GM12801 (cell line): Measurements from ENCODE around the gene KNL1.

ENCODE experiments used
- TF ChIP-seq, protein P1 (sequence below): IDR thresholded peaks from one replicate; pipeline ENCODE4 v1.5.1; 2011; ENCODE audit warnings: control low read depth; ENCODE audit not compliant: insufficient read length; ENCODE audit errors: extremely low read depth

Gene KNL1

DNA sequence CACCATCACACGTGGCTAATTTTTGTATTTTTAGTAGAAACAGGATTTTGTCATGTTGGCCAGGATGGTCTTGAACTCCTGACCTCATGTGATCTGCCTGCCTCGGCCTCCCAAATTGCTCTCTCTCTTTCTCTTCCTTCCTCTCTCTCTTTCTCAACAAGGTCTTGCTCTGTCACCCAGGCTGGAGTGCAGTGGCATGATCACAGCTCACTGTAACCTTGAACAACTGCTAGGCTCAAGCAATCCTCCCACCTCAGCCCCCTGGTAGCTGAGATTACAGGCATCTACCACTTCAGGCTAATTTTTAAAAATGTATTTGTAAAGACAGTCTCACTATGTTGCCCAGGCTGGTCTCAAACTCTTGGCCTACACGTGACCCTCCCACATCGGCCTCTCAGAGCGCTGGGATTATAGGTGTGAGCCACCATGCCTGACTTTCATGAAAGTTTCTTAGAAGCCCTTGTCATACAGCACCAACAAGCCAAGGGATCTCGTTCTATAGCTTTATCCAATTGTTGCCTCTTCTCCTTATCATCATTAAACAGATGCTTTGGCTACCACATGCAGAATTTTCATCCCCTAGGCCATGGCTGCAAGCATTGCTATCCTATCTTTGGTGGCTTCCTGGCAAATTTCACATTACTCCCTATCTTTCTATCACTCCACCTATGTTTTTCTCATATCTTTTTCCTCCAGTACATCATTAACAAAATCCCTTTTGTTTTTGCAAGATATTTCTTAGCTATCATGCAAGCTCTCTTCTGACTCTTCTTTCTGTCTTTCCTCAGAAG lies 34.9 kb upstream of the KNL1 start:
- TF ChIP-seq, protein P1, sequence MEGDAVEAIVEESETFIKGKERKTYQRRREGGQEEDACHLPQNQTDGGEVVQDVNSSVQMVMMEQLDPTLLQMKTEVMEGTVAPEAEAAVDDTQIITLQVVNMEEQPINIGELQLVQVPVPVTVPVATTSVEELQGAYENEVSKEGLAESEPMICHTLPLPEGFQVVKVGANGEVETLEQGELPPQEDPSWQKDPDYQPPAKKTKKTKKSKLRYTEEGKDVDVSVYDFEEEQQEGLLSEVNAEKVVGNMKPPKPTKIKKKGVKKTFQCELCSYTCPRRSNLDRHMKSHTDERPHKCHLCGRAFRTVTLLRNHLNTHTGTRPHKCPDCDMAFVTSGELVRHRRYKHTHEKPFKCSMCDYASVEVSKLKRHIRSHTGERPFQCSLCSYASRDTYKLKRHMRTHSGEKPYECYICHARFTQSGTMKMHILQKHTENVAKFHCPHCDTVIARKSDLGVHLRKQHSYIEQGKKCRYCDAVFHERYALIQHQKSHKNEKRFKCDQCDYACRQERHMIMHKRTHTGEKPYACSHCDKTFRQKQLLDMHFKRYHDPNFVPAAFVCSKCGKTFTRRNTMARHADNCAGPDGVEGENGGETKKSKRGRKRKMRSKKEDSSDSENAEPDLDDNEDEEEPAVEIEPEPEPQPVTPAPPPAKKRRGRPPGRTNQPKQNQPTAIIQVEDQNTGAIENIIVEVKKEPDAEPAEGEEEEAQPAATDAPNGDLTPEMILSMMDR: no peak

- TF ChIP-seq, protein P1: no peak
Observed at GRCh38 chr15:40562691-40563090, 31.4 kb upstream of the KNL1 start.

- TF ChIP-seq, protein P1: no peak
Observed at GRCh38 chr15:40563426-40563825, 30.6 kb upstream of the KNL1 start.

DNA sequence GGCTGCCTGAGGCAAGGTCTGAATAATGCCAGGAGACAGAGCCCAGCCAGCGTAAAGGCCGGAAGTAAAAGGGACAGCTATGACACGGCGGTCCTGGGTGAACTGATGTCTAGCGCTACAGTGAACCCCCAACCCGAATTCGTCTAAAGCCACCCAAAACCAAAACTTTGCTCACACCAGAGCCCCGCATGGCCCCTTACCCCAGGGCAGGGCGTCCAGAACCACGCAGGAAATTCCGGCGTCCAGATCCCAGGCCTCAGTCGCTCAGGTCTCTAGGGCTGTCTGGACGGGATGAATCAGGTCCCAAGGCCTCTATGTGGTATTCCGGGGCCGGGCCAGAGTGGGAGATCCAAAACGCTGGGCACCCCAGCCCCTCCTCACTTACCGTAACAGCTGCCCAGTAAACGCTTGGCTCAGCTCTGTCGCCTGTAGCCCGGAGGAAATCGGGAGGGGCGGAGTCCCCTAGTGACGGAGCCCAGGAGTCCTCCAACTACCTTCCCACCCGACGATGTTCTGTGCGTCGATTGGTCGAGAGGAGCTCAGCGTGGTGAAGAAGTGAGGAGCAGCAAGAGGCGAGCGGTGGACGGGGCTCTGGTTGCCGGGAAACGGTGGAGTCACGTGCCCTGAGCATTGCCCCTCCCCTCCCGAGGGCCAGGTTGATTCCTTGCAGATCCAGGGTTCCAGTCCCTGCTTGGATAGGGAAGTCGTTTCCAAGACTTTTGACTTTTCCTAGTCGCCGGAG lies 29.3 kb upstream of the KNL1 start, which contains the start of gene CCDC32:
TSS of gene CCDC32 (minus strand) at position 452 of the 742 bp plus-strand sequence. CDS start 2,027 bp downstream, outside the sequence.
- TF ChIP-seq, protein P1: no peak

GRCh38 chr15:40565333-40566238 lies 28.5 kb upstream of the KNL1 start:
- TF ChIP-seq, protein P1: no peak

DNA sequence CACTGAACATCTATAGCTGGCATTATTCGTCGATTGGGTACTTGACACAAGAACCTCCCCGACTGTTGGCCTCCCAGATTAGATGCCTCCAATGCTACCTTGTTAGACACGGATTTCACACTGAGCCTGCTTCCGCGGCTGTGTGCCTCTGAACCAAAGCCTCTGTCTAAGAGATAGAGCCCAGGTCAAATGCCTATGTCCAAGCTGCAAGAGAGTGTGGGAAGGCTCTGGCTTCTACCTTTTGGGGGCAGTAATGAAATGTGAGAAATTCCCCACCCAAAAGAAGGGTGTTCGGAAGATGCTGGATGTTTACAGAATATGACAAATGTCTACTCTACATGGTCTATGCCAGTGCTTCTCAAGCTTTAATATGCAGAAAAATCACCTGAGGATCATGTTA lies 26.9 kb upstream of the KNL1 start:
- TF ChIP-seq, protein P1: no peak
